ENCODE results near the gene FCRL4.

GRCh38 chr1:157539568-157539967 lies 58.3 kb downstream of the FCRL4 start:
- TF ChIP-seq CTCF (IDR thresholded peaks at IDR 0.05) (no peak), POLR2A (IDR thresholded peaks at IDR 0.05) (no peak)

Data from testis (tissue), 2 donors.